Hepatic stellate cell (primary cell): Measurements from ENCODE around the gene FZD2.

Source experiments
- DNase-seq: peaks from one replicate; pipeline ENCODE4 v3.0.0; 2011; ENCODE audit warnings: low spot score

FZD2 gene

DNA sequence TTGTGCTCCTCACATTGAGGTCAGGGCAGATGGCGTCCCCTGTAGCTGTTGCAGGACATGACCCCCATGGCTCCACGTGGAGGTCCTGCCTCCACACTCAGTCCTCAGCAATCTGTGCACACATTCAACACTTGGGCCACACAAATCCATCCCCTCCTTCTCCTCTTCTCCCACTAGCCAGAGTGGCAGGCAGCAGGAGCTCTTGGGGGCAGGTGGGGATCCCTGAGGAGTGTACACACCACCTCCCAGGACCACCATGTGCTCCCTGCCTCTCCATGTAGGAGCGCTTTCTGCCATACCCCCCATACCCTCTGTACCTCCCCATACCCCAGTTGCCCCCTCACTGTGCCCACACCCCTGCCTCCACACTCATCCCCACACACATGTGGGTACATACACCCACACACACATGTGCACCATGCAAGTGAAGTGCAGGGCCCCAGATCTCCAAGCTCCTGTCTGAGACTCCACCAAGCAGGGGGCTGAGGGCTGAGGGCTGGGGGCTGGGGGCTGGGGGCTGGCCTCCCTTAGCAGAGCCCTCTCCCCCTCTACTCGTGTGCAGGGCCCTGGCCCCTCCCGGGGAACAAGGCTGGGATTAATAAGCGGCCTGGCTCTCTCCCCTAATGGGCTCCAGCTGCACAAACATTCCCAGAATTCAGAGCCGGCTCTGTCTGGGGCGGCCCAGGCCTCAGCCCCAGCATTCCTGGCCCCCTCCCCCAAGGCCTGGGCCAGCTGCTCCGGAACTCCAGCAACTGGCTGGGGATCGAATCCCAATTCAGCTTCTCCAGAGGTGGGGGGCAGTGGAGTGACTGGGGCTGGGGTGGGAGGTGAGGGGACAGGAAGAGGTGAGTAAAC, 50.8 kb downstream of the FZD2 start:
- peak; percentile 91 for DNase-seq

DNA sequence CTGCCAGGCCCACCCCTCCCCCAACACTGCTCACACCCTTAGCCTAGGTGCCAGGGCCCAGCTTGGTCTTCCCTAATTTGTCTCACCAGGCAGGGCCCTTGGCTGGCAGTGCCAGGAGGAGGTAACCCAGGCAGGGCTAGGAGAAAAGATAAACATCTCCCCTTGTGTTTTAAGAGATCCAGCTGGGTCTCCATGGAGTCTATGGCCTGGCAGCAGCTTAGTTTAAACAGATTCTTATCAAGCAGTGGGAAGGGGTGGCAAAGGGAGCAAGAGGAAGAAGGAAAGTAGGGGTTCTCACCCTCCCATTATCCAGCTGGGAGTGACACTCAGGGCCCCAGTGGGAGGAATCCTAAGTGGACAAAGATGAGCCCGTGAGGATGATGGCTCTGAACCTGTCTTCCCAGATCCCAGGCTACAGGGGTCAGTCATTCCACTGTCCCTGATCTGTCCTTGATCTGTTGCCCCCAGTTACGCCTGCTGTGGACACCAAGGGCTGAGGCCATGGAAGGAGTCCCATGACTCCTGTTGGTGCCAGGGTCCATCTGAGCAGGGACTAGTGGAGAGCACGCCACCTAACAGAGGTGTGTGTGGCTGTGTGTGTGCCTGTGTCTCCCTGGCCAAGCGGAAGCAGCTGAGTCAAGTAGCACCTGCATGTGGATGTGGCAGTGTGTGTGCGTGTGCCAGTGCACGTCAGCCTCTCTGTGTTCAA, 51.6 kb downstream of the FZD2 start:
- no peak for DNase-seq

- no peak for DNase-seq
Measured at GRCh38 chr17:44610331-44610730, 53.0 kb downstream of the FZD2 start.
